Activated naive CD4-positive, alpha-beta T cell treated with anti-CD3 and anti-CD28 coated beads, Interleukin-2, amount 50 U/mL, for 72 hours (primary cell): ENCODE results near the gene SLC25A10. TPM values are rescaled to one million over a fixed set of nuclear protein-coding genes. Genes with fewer than 3 reads are reported as not detected.

Experiments used
- ATAC-seq, 2 donors: fragments of 150-1000 bp; cut with Tn5 transposase; 2 replicates each; pipeline ENCODE4 v1.10.0; 2021; ENCODE audit warnings: mild to moderate bottlenecking in 2 of 2, moderate library complexity in 2 of 2
- DNase-seq, 2 donors: peaks; one replicate each; pipeline ENCODE4 v3.0.0; 2021 to 2022; ENCODE audit warnings: low spot score in 2 of 2
- H3K27ac Mint-ChIP-seq, 2 donors: one replicate each; pipeline ENCODE4 v1.8.0; 2022; ENCODE audit warnings: mild to moderate bottlenecking in 2 of 2, mixed read lengths in 2 of 2
- H3K36me3 Mint-ChIP-seq, 2 donors: one replicate each; pipeline ENCODE4 v1.8.0; 2022; ENCODE audit warnings: mixed read lengths in 2 of 2
- H3K9me3 Mint-ChIP-seq, 2 donors: one replicate each; pipeline ENCODE4 v1.8.0; 2022; ENCODE audit warnings: mixed read lengths in 2 of 2
- total RNA-seq, 2 donors: library from RNA; stranded (reverse); gene quantifications; one replicate each; pipeline ENCODE4 v1.2.3, GENCODE V29; 2022

Gene SLC25A10
- total RNA-seq, 2 donors from 2014 or later = 23.0 to 27.8 TPM

GRCh38 chr17:81697261-81698044 lies 14.6 kb upstream of the SLC25A10 start:
- Mint-ChIP-seq H3K27ac (no peak overlapping the region), H3K9me3 (no peaks in the 10 kb centered on the region), H3K36me3 (peaks cover 8 to 27% of the 10 kb centered on the region in 2 donors)
- no peak for DNase-seq
- ATAC-seq = no peak

GRCh38 chr17:81700353-81701287 lies 11.5 kb upstream of the SLC25A10 start:
- ATAC-seq = no peak

DNA sequence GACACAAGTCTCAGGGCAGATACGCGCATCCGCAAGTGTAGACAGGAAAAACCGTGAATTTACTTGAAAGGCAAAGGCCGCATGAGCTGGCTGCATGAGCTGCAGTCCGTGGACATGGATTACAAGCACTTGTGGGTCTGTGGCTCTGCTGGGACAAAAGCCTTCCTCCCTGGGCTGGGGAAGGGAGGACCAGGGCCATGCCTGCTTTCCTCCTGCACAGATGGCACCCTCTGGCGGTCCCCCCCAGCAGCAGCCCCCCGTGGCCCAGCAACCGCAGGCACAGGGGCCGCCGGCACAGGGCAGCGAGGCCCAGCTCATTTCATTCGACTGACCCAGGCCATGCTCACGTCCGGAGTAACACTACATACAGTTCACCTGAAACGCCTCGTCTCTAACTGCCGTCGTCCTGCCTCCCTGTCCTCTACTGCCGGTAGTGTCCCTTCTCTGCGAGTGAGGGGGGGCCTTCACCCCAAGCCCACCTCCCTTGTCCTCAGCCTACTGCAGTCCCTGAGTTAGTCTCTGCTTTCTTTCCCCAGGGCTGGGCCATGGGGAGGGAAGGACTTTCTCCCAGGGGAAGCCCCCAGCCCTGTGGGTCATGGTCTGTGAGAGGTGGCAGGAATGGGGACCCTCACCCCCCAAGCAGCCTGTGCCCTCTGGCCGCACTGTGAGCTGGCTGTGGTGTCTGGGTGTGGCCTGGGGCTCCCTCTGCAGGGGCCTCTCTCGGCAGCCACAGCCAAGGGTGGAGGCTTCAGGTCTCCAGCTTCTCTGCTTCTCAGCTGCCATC lies 10.6 kb upstream of the SLC25A10 start:
- H3K27ac Mint-ChIP-seq = peak overlapping the region; percentile 99 to 100
- DNase-seq (no peak), ATAC-seq (no peak)
- no peaks in the 10 kb centered on the region for H3K9me3 Mint-ChIP-seq
- peaks cover 35 to 52% of the 10 kb centered on the region in 2 donors for H3K36me3 Mint-ChIP-seq

More at GRCh38 chr17:81700353-81701287, 11.5 kb upstream of the SLC25A10 start:
- no peaks in the 10 kb centered on the region for H3K9me3 Mint-ChIP-seq
- DNase-seq = no peak
- peaks cover 27 to 44% of the 10 kb centered on the region in 2 donors for H3K36me3 Mint-ChIP-seq
- peak overlapping the region; percentile 16 to 77 for H3K27ac Mint-ChIP-seq

DNA sequence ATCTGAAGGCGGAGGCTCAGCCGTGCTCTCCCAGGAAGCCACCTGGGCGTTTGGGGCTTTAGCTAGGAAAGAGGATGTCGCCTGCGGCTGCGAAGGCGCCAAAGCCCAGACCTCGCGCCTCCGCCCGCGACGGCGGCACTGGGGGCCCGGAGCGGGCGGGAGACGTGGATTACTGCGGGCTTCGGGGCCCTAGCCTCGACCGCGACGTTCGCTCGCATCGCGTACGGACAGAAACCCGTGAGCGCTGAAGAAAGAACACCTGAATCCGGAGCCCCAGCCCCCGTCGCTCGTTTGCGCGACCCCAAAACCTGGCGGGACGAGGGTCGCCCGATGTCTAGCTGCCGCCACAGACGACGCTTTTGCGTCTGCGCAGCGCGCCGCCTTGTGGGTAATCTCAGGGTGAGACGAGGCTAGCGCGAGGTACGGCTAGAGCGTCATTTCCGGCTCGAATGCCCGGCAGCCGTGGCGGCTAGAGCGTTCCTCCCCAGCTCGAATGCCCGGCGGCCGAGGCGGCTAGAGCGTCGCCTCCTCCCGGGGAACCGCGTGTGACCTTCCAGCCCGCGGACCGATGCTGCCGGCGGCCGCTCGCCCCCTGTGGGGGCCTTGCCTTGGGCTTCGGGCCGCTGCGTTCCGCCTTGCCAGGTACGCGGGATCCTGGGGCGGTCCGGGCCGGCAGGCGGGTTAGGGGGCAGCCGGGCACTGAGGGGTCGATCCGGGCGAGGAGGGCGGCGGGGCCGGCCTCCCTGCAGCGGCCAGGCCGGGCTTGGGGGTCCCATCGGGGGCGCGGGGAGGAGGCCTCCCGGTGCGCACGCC lies 8.9 kb upstream of the SLC25A10 start, which contains the start of gene MRPL12:
TSS of gene MRPL12 (plus strand) at position 434 of the 813 bp plus-strand sequence. CDS start at position 569, 135 bp downstream.
- Mint-ChIP-seq H3K27ac (peak within 1 kb of the TSS; percentile 99 to 100), H3K9me3 (no peaks in the 10 kb centered on the region), H3K36me3 (peaks cover 36 to 49% of the 10 kb centered on the region in 2 donors)
- DNase-seq (peak; percentile 87 to 89), ATAC-seq (peak; percentile 91 to 92)

DNA sequence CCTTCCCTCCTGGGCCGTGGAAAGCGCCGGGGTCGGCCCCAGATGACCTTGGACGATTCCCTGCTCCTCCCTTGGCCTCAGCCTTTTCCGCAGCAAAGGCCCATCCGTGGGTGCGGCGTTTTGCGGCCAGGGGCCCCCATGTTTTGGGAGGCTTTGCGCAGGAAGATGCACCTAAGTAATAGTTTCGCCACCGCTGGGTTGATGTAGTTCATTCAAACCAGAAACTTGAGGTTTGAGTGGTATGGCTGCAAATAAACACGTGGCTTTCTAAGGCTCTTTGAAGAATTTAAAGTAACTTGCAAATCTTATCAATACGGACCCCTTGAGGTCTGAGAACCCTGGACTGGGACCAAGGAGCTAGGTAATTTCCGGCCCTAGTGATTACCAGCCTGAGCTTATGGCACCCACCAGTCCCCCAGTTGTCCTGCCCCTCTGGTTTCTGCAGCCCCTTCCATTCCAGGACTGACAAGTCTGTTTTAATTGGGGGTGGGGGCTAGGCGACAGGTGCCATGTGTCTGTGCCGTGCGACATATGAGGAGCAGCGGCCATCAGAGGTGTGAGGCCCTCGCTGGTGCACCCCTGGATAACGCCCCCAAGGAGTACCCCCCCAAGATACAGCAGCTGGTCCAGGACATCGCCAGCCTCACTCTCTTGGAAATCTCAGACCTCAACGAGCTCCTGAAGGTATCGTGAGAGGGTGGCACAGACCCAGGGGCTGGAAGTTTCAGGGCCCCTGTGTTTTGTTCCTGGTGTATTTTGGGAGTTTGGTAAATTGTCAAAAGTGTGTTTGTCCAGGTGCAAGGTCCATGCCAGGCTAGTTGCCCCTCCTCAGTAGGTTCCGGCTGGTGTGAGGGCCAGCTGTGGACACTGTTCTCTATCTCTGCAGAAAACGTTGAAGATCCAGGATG lies 8.1 kb upstream of the SLC25A10 start:
- DNase-seq (no peak), ATAC-seq (peak in 1 of 2 donors; percentile 14)
- Mint-ChIP-seq H3K27ac (peak overlapping the region; percentile 90 to 99), H3K9me3 (no peaks in the 10 kb centered on the region), H3K36me3 (peaks cover 36 to 44% of the 10 kb centered on the region in 2 donors)

DNA sequence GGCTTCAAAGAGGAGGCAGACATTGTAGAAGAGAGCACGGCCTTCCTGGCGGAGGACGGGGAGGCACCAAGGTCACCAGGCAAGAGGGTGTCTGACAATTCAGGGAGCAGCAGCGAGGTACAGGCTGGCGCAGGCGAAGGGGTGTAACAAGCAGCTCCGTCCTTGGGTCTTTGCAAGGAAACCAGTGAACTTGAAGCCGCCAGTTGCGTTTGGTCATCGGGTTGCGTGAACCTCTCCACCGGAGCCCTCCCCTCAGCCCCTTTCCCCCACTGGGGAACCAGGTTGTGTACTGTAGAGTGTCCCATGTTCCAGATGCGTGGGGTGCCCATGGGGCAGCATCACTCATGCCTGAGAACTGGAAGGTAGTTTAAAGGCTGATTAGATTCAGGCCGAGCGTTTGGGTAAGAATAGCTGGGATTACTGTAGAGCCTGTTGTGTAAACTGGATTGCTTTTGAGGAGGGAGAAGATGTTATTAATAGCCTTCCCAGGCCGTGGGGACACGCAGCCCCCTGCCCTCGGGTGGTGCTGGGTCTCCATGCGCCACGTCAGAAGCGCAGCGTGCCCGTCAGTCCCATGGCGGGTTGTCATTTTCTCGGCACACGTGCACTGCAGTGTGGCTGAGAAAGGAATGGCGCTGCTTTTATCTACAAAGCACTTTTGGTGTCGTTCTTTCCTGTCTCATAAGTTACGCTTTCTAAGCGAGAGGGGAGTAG lies 6.4 kb upstream of the SLC25A10 start:
- DNase-seq (no peak), ATAC-seq (no peak)
- no peaks in the 10 kb centered on the region for H3K9me3 Mint-ChIP-seq
- peaks cover 36 to 43% of the 10 kb centered on the region in 2 donors for H3K36me3 Mint-ChIP-seq
- no peak overlapping the region for H3K27ac Mint-ChIP-seq

DNA sequence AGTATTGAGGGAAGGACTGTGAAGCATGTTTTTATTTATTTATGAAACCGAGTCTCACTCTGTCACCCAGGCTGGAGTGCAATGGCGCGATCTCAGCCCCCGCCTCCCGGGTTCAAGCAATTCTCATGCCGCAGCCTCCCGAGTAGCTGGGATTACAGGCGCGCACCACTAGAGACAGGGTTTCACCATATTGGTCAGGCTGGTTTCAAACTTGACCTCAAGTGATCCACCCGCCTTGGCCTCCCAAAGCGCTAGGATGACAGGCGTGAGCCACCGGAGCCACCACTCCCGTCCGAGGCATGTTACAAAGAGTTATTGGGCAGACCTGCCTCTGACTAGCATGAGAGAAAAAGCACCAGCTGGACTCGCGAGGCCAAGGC lies 5.9 kb upstream of the SLC25A10 start:
- H3K36me3 Mint-ChIP-seq = peaks cover 36 to 37% of the 10 kb centered on the region in 2 donors

GRCh38 chr17:81706757-81707624 lies 5.1 kb upstream of the SLC25A10 start:
- no peak for ATAC-seq
- H3K36me3 Mint-ChIP-seq = peaks cover 32 to 36% of the 10 kb centered on the region in 2 donors
- DNase-seq = no peak
- no peaks in the 10 kb centered on the region for H3K9me3 Mint-ChIP-seq
- H3K27ac Mint-ChIP-seq = no peak overlapping the region

More for the DNA sequence above, 5.9 kb upstream of the SLC25A10 start:
- ATAC-seq (no peak), DNase-seq (no peak)
- Mint-ChIP-seq H3K27ac (peak overlapping the region in 1 of 2 donors; percentile 86), H3K9me3 (no peaks in the 10 kb centered on the region)

GRCh38 chr17:81707725-81708646 lies 4.1 kb upstream of the SLC25A10 start:
- Mint-ChIP-seq H3K27ac (no peak overlapping the region), H3K36me3 (peaks cover 22 to 31% of the 10 kb centered on the region in 2 donors), H3K9me3 (no peaks in the 10 kb centered on the region)
- ATAC-seq (no peak), DNase-seq (no peak)

DNA sequence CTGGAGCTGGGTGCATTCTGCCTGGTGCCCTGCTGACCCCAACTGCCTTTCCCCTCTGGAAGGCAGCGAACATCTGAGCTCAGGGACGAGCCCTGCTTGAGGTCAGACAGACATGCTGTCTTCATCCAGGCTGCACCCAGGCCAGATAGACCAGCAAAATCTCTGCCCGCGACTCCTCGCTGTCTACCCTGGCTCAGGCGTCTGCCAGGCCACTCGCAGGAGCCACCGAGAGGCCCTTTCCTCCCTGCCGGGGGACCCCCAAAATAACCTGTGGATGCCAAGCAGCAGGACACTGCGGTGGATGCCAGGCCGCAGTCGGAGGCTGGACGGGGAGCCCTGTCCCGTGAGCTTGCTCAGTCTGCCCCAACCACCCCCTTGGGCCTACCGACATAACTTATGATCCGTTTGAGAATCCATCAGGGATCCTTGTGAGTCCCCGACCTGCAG lies 3.3 kb upstream of the SLC25A10 start:
- Mint-ChIP-seq H3K9me3 (no peaks in the 10 kb centered on the region), H3K27ac (peak overlapping the region in 1 of 2 donors; percentile 93)

GRCh38 chr17:81710514-81711308 lies 1.4 kb upstream of the SLC25A10 start:
- DNase-seq (no peak), ATAC-seq (no peak)
- Mint-ChIP-seq H3K27ac (peak overlapping the region; percentile 85 to 94), H3K9me3 (no peaks in the 10 kb centered on the region), H3K36me3 (peaks cover 9 to 17% of the 10 kb centered on the region in 2 donors)

More for the DNA sequence above, 3.3 kb upstream of the SLC25A10 start:
- no peak for DNase-seq
- ATAC-seq = no peak
- peaks cover 21 to 30% of the 10 kb centered on the region in 2 donors for H3K36me3 Mint-ChIP-seq
